ENCODE results near the gene MYCBP2.

Gene MYCBP2

GRCh38 chr13:77033717-77034302 is 293.1 kb downstream of the MYCBP2 start:
- Histone ChIP-seq H3K9me3 (ENCODE audit: control insufficient read depth, low read length) (no peaks in the 10 kb centered on the region), H4K8ac (ENCODE audit: low read length) (no peak overlapping the region), H3K9ac (ENCODE audit: low read length) (no peak overlapping the region), H3K4me1 (ENCODE audit: control insufficient read depth, insufficient read depth, low read depth, low read length) (no peaks in the 10 kb centered on the region), H2BK5ac (ENCODE audit: low read depth, low read length, poor library complexity, severe bottlenecking) (no peak overlapping the region), H2BK120ac (ENCODE audit: low read depth, low read length) (no peak overlapping the region), H2AFZ (ENCODE audit: low read depth, low read length) (no peak overlapping the region), H4K91ac (ENCODE audit: low read length) (no peak overlapping the region), H3K27ac (ENCODE audit: low read length, poor library complexity, severe bottlenecking) (no peak overlapping the region), H2BK15ac (ENCODE audit: low read depth, poor library complexity, severe bottlenecking) (no peak overlapping the region), H3K23ac (ENCODE audit: low read length in 2 of 2) (no peak overlapping the region), H3K4me3 (ENCODE audit: insufficient read depth in 1 of 2, low read depth in 1 of 2, low read length in 2 of 2) (no peak overlapping the region), H3K4ac (ENCODE audit: low read depth in 1 of 2, low read length in 2 of 2) (no peak overlapping the region), H2AK5ac (ENCODE audit: low read length, severe bottlenecking) (no peak overlapping the region), H3K4me2 (ENCODE audit: low read length, poor library complexity, severe bottlenecking) (no peak overlapping the region), H3K18ac (ENCODE audit: low read depth in 1 of 2, low read length in 2 of 2) (no peak overlapping the region), H3K14ac (ENCODE audit: low read length in 2 of 2) (no peak overlapping the region), H3K36me3 (ENCODE audit: control insufficient read depth in 1 of 2, insufficient read depth in 2 of 2, low read depth in 1 of 2, low read length in 2 of 2) (no peaks in the 10 kb centered on the region), H3K27me3 (ENCODE audit: control insufficient read depth in 1 of 2, insufficient read depth in 1 of 2, low read length in 2 of 2) (no peaks in the 10 kb centered on the region), H3K79me1 (replicated peaks; ENCODE audit: low read length, poor library complexity, severe bottlenecking) (no peaks in the 10 kb centered on the region), H2BK12ac (ENCODE audit: low read length in 2 of 2) (no peak overlapping the region)
- 97% methylated on average over 4 of the region's 4 CpGs for WGBS
- no peak for DNase-seq

- H3K79me1 ChIP-seq (replicated peaks; ENCODE audit: low read length, poor library complexity, severe bottlenecking), result no peaks in the 10 kb centered on the region
- H2BK120ac ChIP-seq (ENCODE audit: low read depth, low read length), result no peak overlapping the region
- H2BK15ac ChIP-seq (ENCODE audit: low read depth, poor library complexity, severe bottlenecking), result no peak overlapping the region
- H3K36me3 ChIP-seq (ENCODE audit: control insufficient read depth in 1 of 2, insufficient read depth in 2 of 2, low read depth in 1 of 2, low read length in 2 of 2), result no peaks in the 10 kb centered on the region
- H3K18ac ChIP-seq (ENCODE audit: low read depth in 1 of 2, low read length in 2 of 2), result no peak overlapping the region
- no peak overlapping the region for H3K14ac ChIP-seq (ENCODE audit: low read length in 2 of 2)
- H3K4ac ChIP-seq (ENCODE audit: low read depth in 1 of 2, low read length in 2 of 2), result no peak overlapping the region
- no peak overlapping the region for H3K9ac ChIP-seq (ENCODE audit: low read length)
- H2BK5ac ChIP-seq (ENCODE audit: low read depth, low read length, poor library complexity, severe bottlenecking), result no peak overlapping the region
- no peak for DNase-seq
- no peak overlapping the region for H2AK5ac ChIP-seq (ENCODE audit: low read length, severe bottlenecking)
- no peak overlapping the region for H2BK12ac ChIP-seq (ENCODE audit: low read length in 2 of 2)
- no peak overlapping the region for H4K91ac ChIP-seq (ENCODE audit: low read length)
- H3K4me3 ChIP-seq (ENCODE audit: insufficient read depth in 1 of 2, low read depth in 1 of 2, low read length in 2 of 2), result no peak overlapping the region
- H2AFZ ChIP-seq (ENCODE audit: low read depth, low read length), result no peak overlapping the region
- no peak overlapping the region for H4K8ac ChIP-seq (ENCODE audit: low read length)
- H3K9me3 ChIP-seq (ENCODE audit: control insufficient read depth, low read length), result no peaks in the 10 kb centered on the region
- H3K4me1 ChIP-seq (ENCODE audit: control insufficient read depth, insufficient read depth, low read depth, low read length), result no peaks in the 10 kb centered on the region
- no peak overlapping the region for H3K23ac ChIP-seq (ENCODE audit: low read length in 2 of 2)
- no peak overlapping the region for H3K27ac ChIP-seq (ENCODE audit: low read length, poor library complexity, severe bottlenecking)
- no peaks in the 10 kb centered on the region for H3K27me3 ChIP-seq (ENCODE audit: control insufficient read depth in 1 of 2, insufficient read depth in 1 of 2, low read length in 2 of 2)
- WGBS, result 96% methylated on average over 3 of the region's 6 CpGs
- no peak overlapping the region for H3K4me2 ChIP-seq (ENCODE audit: low read length, poor library complexity, severe bottlenecking)
These were observed 295.1 kb downstream of the MYCBP2 start for GRCh38 chr13:77031656-77032243.

GRCh38 chr13:77029436-77029835 is 297.5 kb downstream of the MYCBP2 start:
- Histone ChIP-seq H3K79me1 (replicated peaks; ENCODE audit: low read length, poor library complexity, severe bottlenecking) (no peaks in the 10 kb centered on the region), H3K27me3 (ENCODE audit: control insufficient read depth in 1 of 2, insufficient read depth in 1 of 2, low read length in 2 of 2) (no peaks in the 10 kb centered on the region), H4K91ac (ENCODE audit: low read length) (no peak overlapping the region), H3K4ac (ENCODE audit: low read depth in 1 of 2, low read length in 2 of 2) (no peak overlapping the region), H2AFZ (ENCODE audit: low read depth, low read length) (no peak overlapping the region), H3K4me3 (ENCODE audit: insufficient read depth in 1 of 2, low read depth in 1 of 2, low read length in 2 of 2) (no peak overlapping the region), H3K4me1 (ENCODE audit: control insufficient read depth, insufficient read depth, low read depth, low read length) (peaks cover 3% of the 10 kb centered on the region), H2AK5ac (ENCODE audit: low read length, severe bottlenecking) (no peak overlapping the region), H2BK120ac (ENCODE audit: low read depth, low read length) (no peak overlapping the region), H4K8ac (ENCODE audit: low read length) (no peak overlapping the region), H3K27ac (ENCODE audit: low read length, poor library complexity, severe bottlenecking) (no peak overlapping the region), H3K36me3 (ENCODE audit: control insufficient read depth in 1 of 2, insufficient read depth in 2 of 2, low read depth in 1 of 2, low read length in 2 of 2) (no peaks in the 10 kb centered on the region), H3K9ac (ENCODE audit: low read length) (no peak overlapping the region), H3K23ac (ENCODE audit: low read length in 2 of 2) (no peak overlapping the region), H3K4me2 (ENCODE audit: low read length, poor library complexity, severe bottlenecking) (no peak overlapping the region), H2BK15ac (ENCODE audit: low read depth, poor library complexity, severe bottlenecking) (no peak overlapping the region), H3K18ac (ENCODE audit: low read depth in 1 of 2, low read length in 2 of 2) (no peak overlapping the region), H2BK5ac (ENCODE audit: low read depth, low read length, poor library complexity, severe bottlenecking) (no peak overlapping the region), H2BK12ac (ENCODE audit: low read length in 2 of 2) (no peak overlapping the region), H3K14ac (ENCODE audit: low read length in 2 of 2) (no peak overlapping the region), H3K9me3 (ENCODE audit: control insufficient read depth, low read length) (no peaks in the 10 kb centered on the region)
- DNase-seq, result no peak
- WGBS, result no CpG with 5 or more reads among the region's 1 CpG

- peak; percentile 28 for DNase-seq
- Histone ChIP-seq H4K91ac (ENCODE audit: low read length) (no peak overlapping the region), H3K23ac (ENCODE audit: low read length in 2 of 2) (no peak overlapping the region), H3K27me3 (ENCODE audit: control insufficient read depth in 1 of 2, insufficient read depth in 1 of 2, low read length in 2 of 2) (no peaks in the 10 kb centered on the region), H3K79me1 (replicated peaks; ENCODE audit: low read length, poor library complexity, severe bottlenecking) (no peaks in the 10 kb centered on the region), H2AK5ac (ENCODE audit: low read length, severe bottlenecking) (no peak overlapping the region), H3K4ac (ENCODE audit: low read depth in 1 of 2, low read length in 2 of 2) (no peak overlapping the region), H3K27ac (ENCODE audit: low read length, poor library complexity, severe bottlenecking) (peak overlapping the region; percentile 30), H3K36me3 (ENCODE audit: control insufficient read depth in 1 of 2, insufficient read depth in 2 of 2, low read depth in 1 of 2, low read length in 2 of 2) (no peaks in the 10 kb centered on the region), H2BK15ac (ENCODE audit: low read depth, poor library complexity, severe bottlenecking) (no peak overlapping the region), H2BK12ac (ENCODE audit: low read length in 2 of 2) (no peak overlapping the region), H3K9ac (ENCODE audit: low read length) (peak overlapping the region; percentile 93), H3K4me3 (ENCODE audit: insufficient read depth in 1 of 2, low read depth in 1 of 2, low read length in 2 of 2) (peak overlapping the region in 1 of 2 experiments; percentile 87), H3K4me2 (ENCODE audit: low read length, poor library complexity, severe bottlenecking) (no peak overlapping the region), H2AFZ (ENCODE audit: low read depth, low read length) (no peak overlapping the region), H3K4me1 (ENCODE audit: control insufficient read depth, insufficient read depth, low read depth, low read length) (peaks cover 4% of the 10 kb centered on the region), H4K8ac (ENCODE audit: low read length) (no peak overlapping the region), H2BK5ac (ENCODE audit: low read depth, low read length, poor library complexity, severe bottlenecking) (no peak overlapping the region), H2BK120ac (ENCODE audit: low read depth, low read length) (no peak overlapping the region), H3K14ac (ENCODE audit: low read length in 2 of 2) (no peak overlapping the region), H3K9me3 (ENCODE audit: control insufficient read depth, low read length) (no peaks in the 10 kb centered on the region), H3K18ac (ENCODE audit: low read depth in 1 of 2, low read length in 2 of 2) (no peak overlapping the region)
- WGBS, result 75% methylated on average over 4 of the region's 5 CpGs
These were observed 298.7 kb downstream of the MYCBP2 start for GRCh38 chr13:77028202-77028601.
